ENCODE measurements around the gene SLC35B2.

- TF ChIP-seq RAD51 (IDR thresholded peaks at IDR 0.05; ENCODE audit: borderline replicate concordance, low read depth) = no peak
- no peak for TF ChIP-seq CBX8 (IDR thresholded peaks at IDR 0.05; ENCODE audit: borderline replicate concordance, extremely low read depth, low read depth, low read length, poor library complexity, severe bottlenecking)
- peak; percentile 1 to 44; a peak in 1 of 4 replicates for TF ChIP-seq BCLAF1 (IDR thresholded peaks at IDR 0.05; ENCODE audit: borderline replicate concordance in 1 of 2, control insufficient read depth in 1 of 2, low read depth in 2 of 2, low read length in 1 of 2)
- no peak for TF ChIP-seq EP300 (IDR thresholded peaks at IDR 0.05; ENCODE audit: low read length)
- no peak for TF ChIP-seq RFX5 (IDR thresholded peaks at IDR 0.05; ENCODE audit: low read depth, low read length)
- TF ChIP-seq MAX (CRISPR knock-in tag; IDR thresholded peaks at IDR 0.05) = no peak; the same call in 1 of the 2 replicates
- TF ChIP-seq KLF10 (CRISPR knock-in tag; IDR thresholded peaks at IDR 0.05) = no peak
- TF ChIP-seq SMARCC2 (IDR thresholded peaks at IDR 0.05; ENCODE audit: low read depth) = no peak
- 0 out of 2 replicates have a peak, but pooled peaks have one; percentile 24 for TF ChIP-seq TEAD4 (IDR thresholded peaks at IDR 0.05; ENCODE audit: low read length)
- no peak; the same call in 1 of the 2 replicates for TF ChIP-seq TEAD4 (CRISPR knock-in tag; IDR thresholded peaks at IDR 0.05; ENCODE audit: borderline replicate concordance)
- TF ChIP-seq, protein P1, sequence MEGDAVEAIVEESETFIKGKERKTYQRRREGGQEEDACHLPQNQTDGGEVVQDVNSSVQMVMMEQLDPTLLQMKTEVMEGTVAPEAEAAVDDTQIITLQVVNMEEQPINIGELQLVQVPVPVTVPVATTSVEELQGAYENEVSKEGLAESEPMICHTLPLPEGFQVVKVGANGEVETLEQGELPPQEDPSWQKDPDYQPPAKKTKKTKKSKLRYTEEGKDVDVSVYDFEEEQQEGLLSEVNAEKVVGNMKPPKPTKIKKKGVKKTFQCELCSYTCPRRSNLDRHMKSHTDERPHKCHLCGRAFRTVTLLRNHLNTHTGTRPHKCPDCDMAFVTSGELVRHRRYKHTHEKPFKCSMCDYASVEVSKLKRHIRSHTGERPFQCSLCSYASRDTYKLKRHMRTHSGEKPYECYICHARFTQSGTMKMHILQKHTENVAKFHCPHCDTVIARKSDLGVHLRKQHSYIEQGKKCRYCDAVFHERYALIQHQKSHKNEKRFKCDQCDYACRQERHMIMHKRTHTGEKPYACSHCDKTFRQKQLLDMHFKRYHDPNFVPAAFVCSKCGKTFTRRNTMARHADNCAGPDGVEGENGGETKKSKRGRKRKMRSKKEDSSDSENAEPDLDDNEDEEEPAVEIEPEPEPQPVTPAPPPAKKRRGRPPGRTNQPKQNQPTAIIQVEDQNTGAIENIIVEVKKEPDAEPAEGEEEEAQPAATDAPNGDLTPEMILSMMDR (IDR thresholded peaks at IDR 0.05 in 2 of 3, conservative IDR thresholded peaks at IDR 0.05 in 1 of 3; ENCODE audit: insufficient read depth in 2 of 3, low read depth in 1 of 3, low read length in 3 of 3) = no peak
- no peak for TF ChIP-seq USF2 (CRISPR knock-in tag; IDR thresholded peaks at IDR 0.05)
- TF ChIP-seq ZNF263 (CRISPR knock-in tag; IDR thresholded peaks at IDR 0.05; ENCODE audit: borderline replicate concordance) = no peak
- TF ChIP-seq FOXM1 (IDR thresholded peaks at IDR 0.05; ENCODE audit: low read depth) = no peak
- TF ChIP-seq FOXM1 (CRISPR knock-in tag; IDR thresholded peaks at IDR 0.05; ENCODE audit: low read depth) = no peak
- TF ChIP-seq, protein P2, sequence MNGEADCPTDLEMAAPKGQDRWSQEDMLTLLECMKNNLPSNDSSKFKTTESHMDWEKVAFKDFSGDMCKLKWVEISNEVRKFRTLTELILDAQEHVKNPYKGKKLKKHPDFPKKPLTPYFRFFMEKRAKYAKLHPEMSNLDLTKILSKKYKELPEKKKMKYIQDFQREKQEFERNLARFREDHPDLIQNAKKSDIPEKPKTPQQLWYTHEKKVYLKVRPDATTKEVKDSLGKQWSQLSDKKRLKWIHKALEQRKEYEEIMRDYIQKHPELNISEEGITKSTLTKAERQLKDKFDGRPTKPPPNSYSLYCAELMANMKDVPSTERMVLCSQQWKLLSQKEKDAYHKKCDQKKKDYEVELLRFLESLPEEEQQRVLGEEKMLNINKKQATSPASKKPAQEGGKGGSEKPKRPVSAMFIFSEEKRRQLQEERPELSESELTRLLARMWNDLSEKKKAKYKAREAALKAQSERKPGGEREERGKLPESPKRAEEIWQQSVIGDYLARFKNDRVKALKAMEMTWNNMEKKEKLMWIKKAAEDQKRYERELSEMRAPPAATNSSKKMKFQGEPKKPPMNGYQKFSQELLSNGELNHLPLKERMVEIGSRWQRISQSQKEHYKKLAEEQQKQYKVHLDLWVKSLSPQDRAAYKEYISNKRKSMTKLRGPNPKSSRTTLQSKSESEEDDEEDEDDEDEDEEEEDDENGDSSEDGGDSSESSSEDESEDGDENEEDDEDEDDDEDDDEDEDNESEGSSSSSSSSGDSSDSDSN (IDR thresholded peaks at IDR 0.05; ENCODE audit: borderline replicate concordance in 1 of 2, low read depth in 2 of 2, low read length in 2 of 2) = no peak
Observed at GRCh38 chr6:44255105-44255808, 2.1 kb downstream of the SLC35B2 start.

All from K562 (cell line).